Measurements from ENCODE around the gene ASTL. TPM values are rescaled to one million over a fixed set of nuclear protein-coding genes. Genes with fewer than 3 reads are reported as not detected.

The ASTL gene
- total RNA-seq, 1 experiment from 2014 or later, result not detected

DNA sequence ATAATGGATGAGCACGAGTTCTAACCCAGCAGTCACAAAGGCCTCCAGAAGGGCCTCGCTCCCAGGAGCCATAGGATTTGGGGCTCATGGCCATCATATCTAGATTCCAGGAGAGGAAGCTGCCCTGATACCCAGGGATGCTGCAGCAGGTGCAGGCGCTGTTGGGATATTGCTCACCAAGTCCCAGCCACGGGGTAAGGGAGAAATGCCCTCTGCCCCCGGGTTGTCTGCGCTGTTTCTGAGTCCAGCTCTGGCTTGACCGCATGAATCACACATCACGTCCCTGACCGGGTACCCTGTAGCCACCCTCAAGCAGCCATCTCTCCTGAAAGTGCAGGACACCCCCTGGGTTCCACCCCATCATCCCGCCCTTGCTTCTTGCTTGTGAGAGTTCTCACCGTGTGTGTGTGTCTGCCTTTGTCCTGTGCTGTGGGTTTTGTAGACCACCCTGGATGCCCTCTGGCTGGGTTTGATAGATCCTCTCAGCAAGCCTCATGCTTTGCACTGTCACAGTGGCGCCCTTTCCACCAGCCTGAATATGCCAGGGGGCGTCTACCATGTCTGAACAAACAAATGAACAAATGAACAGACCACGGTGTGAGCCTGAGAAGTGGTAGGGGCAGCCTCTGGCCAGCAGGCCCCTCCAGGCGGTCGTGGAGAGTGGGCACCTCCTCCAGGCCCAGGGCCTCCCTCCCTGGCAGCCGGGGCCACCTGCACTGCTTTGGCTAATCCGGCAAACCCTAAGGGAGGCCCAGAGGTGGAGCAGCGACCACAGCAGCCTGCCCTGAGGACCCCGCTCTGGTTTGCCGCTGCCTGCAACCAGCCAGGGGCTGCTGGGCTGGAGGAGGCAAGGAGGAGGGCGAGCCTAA lies 54.1 kb downstream of the ASTL start:
- no peak for DNase-seq (ENCODE audit: low read depth)

DNA sequence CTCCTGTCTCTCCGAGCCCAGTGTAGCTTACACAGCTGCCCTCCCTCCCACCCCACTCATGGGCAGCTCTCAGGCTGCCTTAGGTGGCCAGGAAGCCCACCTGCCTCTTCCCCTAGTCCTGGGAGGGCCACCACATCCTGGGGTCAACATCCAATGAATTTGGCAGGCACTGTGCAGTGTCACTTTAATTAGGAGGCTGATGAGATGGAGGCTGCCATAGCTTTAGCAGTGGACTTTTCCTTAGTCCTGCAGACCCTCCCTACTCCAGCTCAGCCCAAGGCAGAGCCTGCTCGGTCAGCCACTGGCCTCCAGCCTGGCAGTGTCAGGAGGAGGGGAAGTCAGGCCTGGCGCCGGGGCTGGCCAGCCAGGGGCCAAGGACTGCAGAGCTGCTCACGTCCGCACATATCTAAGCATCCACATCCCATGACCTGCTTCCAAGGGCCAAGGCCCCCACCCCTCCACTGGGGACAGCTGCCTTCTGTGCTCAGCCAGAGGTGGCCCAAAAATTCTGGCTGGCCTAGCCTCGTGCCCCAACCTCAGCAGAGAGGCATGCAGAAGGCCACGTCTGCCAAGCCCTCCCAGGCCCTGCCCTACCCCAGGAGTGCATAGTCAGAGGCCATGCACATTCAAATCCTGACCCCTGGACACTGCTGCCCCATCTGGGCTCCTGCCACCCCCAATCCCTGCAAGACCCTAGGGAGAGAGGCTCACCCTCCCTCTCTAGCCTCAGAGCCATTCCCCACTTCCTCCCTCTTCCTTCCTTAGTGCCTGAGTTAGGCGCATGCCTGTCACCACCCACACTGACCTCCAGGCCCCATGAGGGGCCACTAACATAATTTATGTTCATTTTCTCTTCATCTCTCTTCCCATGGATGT lies 55.0 kb downstream of the ASTL start:
- no peak for DNase-seq (ENCODE audit: low read depth)

DNA sequence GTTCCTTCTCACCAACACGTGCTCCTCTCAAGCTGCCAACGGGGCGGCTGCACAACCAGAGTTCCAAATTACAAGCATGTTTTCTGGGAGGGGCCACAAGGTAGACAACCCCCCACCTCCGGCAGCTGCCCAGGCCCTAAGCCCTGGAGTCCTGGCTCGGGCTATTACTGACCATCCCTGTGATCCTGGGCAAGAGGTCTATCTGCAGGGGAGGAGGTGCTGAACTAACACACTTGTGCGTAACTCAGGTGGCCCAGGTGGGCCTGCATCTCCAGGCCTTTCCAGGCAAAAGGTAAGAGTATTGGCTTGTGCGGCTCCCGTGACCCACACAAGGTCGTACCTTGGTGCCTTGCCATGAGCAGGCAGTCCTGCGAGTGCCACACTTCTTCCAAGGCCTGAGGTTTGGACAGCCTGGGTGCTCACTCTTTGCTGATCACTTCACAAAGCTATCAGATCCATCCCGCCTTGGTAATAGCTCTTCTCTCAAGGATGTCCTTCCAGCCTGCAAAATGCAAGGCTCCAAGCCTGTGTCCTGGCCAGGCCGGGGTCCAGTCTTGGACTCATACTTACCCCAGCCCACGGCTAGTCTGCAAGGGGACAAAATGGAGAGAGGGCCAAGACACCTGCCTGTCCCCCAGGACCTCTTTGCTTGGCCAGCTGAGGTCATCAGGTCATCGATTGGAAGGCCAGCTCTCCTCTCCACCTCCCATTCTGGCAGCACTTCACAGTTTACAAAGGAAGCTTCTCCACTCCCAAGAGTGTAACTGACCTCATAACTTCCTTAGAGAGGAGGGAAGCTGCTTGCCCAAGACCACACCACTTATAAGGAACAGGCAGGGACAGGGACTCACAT lies 55.9 kb downstream of the ASTL start:
- no peak for DNase-seq (ENCODE audit: low read depth)

DNA sequence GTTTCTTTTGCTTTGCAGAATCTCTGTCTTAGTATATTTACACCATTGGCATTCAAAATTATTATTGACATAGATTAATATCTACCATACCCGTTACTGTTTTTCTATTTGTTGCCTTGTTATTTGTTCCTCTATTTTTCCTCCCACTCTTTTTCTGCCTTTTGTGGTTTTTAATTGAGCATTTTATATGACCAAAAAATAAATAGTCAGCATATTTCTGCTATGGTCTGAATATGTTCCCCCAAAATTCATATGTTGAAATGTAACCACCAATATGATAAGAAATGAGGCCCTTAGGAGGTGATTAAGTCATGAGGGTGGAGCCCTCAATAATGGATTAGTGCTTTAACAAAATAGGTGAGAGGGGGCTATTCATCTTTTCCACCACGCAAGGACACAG lies 57.3 kb downstream of the ASTL start:
- no peak for DNase-seq (ENCODE audit: low read depth)

DNA sequence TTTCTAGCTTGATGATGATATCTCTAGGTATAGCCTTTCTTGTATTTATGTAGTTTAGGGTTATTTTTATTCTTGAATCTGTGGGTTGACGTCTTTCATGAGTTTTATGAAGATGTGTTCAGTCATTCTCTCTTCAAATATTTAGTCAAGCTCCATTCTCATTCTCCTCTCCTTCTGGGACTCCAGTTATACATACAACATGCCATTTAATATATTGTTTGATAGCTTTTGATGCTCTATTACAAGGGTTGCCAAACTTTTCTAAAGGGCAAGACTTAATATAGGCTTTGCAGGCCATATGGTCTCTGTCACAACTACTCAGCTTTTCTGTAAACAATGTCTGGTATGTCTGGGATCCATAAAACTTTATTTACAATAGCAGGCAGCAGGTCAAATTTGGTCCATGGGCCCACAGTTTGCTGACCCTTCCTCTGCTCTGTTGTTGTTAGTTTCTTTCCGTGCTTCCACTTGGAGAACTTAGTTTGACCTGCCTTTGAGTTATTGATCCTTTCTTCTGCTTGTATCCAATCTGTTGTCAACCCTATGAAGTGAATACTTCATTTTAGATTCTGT lies 63.0 kb downstream of the ASTL start:
- DNase-seq (ENCODE audit: low read depth), result no peak

DNA sequence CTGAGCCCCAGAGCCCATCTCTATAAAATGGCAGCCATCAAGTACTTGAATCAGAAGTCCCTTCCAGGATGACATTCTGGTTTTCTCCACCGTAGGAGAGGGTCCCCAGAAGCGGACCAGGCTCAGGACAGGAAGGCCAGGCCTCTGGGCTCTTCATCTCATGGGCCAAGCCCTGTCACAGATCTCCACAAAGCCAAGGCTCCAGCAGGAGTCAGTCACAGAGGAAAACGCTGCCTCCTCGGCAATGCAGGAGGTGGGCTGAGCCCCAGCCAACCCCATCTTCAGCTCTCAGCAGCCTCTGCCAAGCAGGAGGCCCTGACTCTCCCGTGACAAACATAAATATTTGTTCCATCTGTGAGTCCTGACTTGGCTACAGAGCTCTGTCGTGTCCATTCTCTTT lies 64.1 kb downstream of the ASTL start:
- no peak for DNase-seq (ENCODE audit: low read depth)

DNA sequence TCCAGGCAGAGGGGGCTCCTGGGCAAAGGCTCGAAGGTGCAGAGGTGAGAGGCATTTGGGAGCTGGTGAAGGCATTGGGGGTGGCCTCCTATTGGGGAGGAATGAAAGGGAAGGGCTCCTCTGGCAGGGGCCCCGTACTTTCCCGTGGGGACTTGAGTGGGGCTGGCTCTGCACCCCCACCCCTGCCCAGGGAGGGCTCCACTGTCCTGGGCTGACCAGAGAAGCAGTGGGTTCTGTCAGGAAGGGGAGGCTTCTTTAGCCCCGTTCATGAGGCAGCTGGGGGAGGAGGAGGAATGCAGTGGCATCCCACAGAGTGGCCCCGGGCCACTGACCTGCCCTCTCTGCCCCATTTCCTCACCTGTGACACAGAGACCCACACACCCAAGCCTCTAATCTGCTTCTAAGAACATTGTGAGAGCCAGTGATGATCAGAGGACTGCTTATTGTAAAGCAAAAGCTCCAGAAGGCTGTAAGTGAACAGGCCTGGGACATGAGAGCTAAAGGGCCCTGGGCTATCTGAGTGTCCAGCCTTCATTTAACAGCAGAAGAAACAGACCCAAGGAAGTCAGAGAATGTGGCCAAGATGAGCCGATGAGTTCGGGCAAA lies 65.0 kb downstream of the ASTL start:
- no peak for DNase-seq (ENCODE audit: low read depth)

Other genes starting within 250 kb of the ASTL start
- 13.5 and 15.5 TPM in 2 replicates for gene ANKRD36C, start 146.7 kb downstream of the ASTL start, total RNA-seq (2014; rRNA removed)
- gene GPAT2, start 103.6 kb downstream of the ASTL start, total RNA-seq (2014; rRNA removed), result not detected in 2 replicates
- not detected in 2 replicates for gene ADRA2B, start 21.9 kb downstream of the ASTL start, total RNA-seq (2014; rRNA removed)
- 0.23 and 0.71 TPM in 2 replicates for gene DUSP2, start 6.9 kb upstream of the ASTL start, total RNA-seq (2014; rRNA removed)
- 168 and 171 TPM in 2 replicates for gene STARD7, start 70.3 kb upstream of the ASTL start, total RNA-seq (2014; rRNA removed)
- gene TMEM127, start 127.5 kb upstream of the ASTL start, total RNA-seq (2014; rRNA removed), result 28.7 and 34.6 TPM in 2 replicates
- gene CIAO1, start 127.7 kb upstream of the ASTL start, total RNA-seq (2014; rRNA removed), result 110 and 112 TPM in 2 replicates
- gene SNRNP200, start 167.0 kb upstream of the ASTL start, total RNA-seq (2014; rRNA removed), result 35.3 and 44.3 TPM in 2 replicates
- gene ITPRIPL1, start 186.8 kb upstream of the ASTL start, total RNA-seq (2014; rRNA removed), result 0.34 and 0.83 TPM in 2 replicates
- 38.7 and 42.4 TPM in 2 replicates for gene NCAPH, start 197.3 kb upstream of the ASTL start, total RNA-seq (2014; rRNA removed)